ENCODE data around the gene PPT2. TPM values are rescaled to one million over a fixed set of nuclear protein-coding genes. Genes with fewer than 3 reads are reported as not detected.

Gene PPT2
- total and polyA plus RNA-seq, 2 experiments from 2014 or later, result 8.9 to 20.6 TPM

- H3K4me1 Mint-ChIP-seq, result peaks cover 23% of the 10 kb centered on the region
- DNase-seq (ENCODE audit: low spot score), result no peak
- H3K27me3 ChIP-seq (ENCODE audit: insufficient read depth), result peaks cover 8% of the 10 kb centered on the region; the same call in 1 of the 2 replicates
- H3K79me2 ChIP-seq (replicated peaks; ENCODE audit: insufficient read depth), result no peaks in the 10 kb centered on the region
- no peaks in the 10 kb centered on the region for H3K36me3 ChIP-seq (ENCODE audit: insufficient read depth)
- H2AFZ ChIP-seq, result no peak overlapping the region
- no peak overlapping the region for H3K4me3 ChIP-seq
- no peaks in the 10 kb centered on the region; the same call in 1 of the 2 replicates for H4K20me1 ChIP-seq (replicated peaks; ENCODE audit: insufficient read depth)
- no peak overlapping the region for H3K27ac ChIP-seq (ENCODE audit: low read depth)
- no peak overlapping the region for H3K27ac Mint-ChIP-seq
- ATAC-seq, result no peak
- no peaks in the 10 kb centered on the region for H3K9me2 ChIP-seq (ENCODE audit: insufficient read depth)
- H3K4me1 ChIP-seq (ENCODE audit: insufficient read depth), result peaks cover 13% of the 10 kb centered on the region; the same call in 1 of the 2 replicates
- TF ChIP-seq REST (IDR thresholded peaks at IDR 0.05; ENCODE audit: unreplicated experiment) (no peak), POLR2AphosphoS5 (IDR thresholded peaks at IDR 0.05; ENCODE audit: low read depth) (no peak), STAT1 (IDR thresholded peaks at IDR 0.05; ENCODE audit: unreplicated experiment) (no peak), EZH2 (IDR thresholded peaks at IDR 0.05; ENCODE audit: low read depth, unreplicated experiment) (no peak), CTCF (conservative IDR thresholded peaks at IDR 0.05; ENCODE audit: low read depth in 2 of 2) (no peak), NANOG (IDR thresholded peaks at IDR 0.05; ENCODE audit: borderline replicate concordance) (no peak), ETS1 (IDR thresholded peaks at IDR 0.05) (no peak), CREB1 (CRISPR knock-in tag; IDR thresholded peaks at IDR 0.05; ENCODE audit: low read depth) (no peak), ZNF114 (CRISPR knock-in tag; IDR thresholded peaks at IDR 0.05) (no peak), EZH2phosphoT487 (IDR thresholded peaks at IDR 0.05; ENCODE audit: unreplicated experiment) (no peak), JUNB (IDR thresholded peaks at IDR 0.05; ENCODE audit: unreplicated experiment) (no peak)
- peaks cover 21% of the 10 kb centered on the region for H3K27me3 Mint-ChIP-seq (ENCODE audit: insufficient read depth, low read depth, poor library complexity)
- H3K4me3 Mint-ChIP-seq, result no peak overlapping the region
- H3F3A ChIP-seq (replicated peaks; ENCODE audit: low read depth), result no peaks in the 10 kb centered on the region
- peaks cover 16% of the 10 kb centered on the region for H3K36me3 Mint-ChIP-seq (ENCODE audit: low read depth)
- no peaks in the 10 kb centered on the region; the same call in 2 of the 3 replicates for H3K9me3 Mint-ChIP-seq
- H3K4me2 ChIP-seq, result no peak overlapping the region
Measured at GRCh38 chr6:32112431-32112980, 41.4 kb upstream of the PPT2 start.

Measured in GM23338 (cell line).